ENCODE data around the gene LPP.

GRCh38 chr3:188336178-188336577, 182.2 kb downstream of the LPP start:
- TF ChIP-seq, protein P1, sequence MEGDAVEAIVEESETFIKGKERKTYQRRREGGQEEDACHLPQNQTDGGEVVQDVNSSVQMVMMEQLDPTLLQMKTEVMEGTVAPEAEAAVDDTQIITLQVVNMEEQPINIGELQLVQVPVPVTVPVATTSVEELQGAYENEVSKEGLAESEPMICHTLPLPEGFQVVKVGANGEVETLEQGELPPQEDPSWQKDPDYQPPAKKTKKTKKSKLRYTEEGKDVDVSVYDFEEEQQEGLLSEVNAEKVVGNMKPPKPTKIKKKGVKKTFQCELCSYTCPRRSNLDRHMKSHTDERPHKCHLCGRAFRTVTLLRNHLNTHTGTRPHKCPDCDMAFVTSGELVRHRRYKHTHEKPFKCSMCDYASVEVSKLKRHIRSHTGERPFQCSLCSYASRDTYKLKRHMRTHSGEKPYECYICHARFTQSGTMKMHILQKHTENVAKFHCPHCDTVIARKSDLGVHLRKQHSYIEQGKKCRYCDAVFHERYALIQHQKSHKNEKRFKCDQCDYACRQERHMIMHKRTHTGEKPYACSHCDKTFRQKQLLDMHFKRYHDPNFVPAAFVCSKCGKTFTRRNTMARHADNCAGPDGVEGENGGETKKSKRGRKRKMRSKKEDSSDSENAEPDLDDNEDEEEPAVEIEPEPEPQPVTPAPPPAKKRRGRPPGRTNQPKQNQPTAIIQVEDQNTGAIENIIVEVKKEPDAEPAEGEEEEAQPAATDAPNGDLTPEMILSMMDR (IDR thresholded peaks at IDR 0.05) = no peak
- TF ChIP-seq EP300 (IDR thresholded peaks at IDR 0.05) = no peak
